Adrenal gland (tissue), 12 donors: ENCODE measurements around the gene MTX3. TPM values are rescaled to one million over a fixed set of nuclear protein-coding genes. Genes with fewer than 3 reads are reported as not detected.

Experiments
- DNase-seq, 7 donors: peaks; one replicate each; pipeline ENCODE4 v3.0.0-alpha.2; 2019 to 2020
- H3K27ac ChIP-seq, 5 donors: fragments of 200-600 bp; sonication (generic) in 4 of 5; 1 replicate in 3 of 5; 2 replicates in 2 of 5; pipeline versions ENCODE4 v1.5.1 to v1.8.0; 2016 to 2020; ENCODE audit warnings: mild to moderate bottlenecking in 1 of 5
- H3K27me3 ChIP-seq: fragments of 200-600 bp; 2 replicates; pipeline ENCODE4 v1.8.0; 2021
- H3K36me3 ChIP-seq, 2 donors: fragments of 200-600 bp; replicated peaks in 1 of 2; 1 replicate in 1 of 2; 2 replicates in 1 of 2; pipeline versions ENCODE4 v1.5.1 to v1.8.0; 2018 to 2022
- H3K4me1 ChIP-seq, 2 donors: fragments of 200-600 bp; replicated peaks in 1 of 2; 1 replicate in 1 of 2; 2 replicates in 1 of 2; pipeline versions ENCODE4 v1.5.1 to v1.8.0; 2018 to 2021
- H3K4me3 ChIP-seq, 4 donors: fragments of 200-600 bp; sonication (generic) in 3 of 4; one replicate each; pipeline ENCODE4 v1.5.1; 2016 to 2018
- H3K9me3 ChIP-seq, 3 donors: fragments of 200-600 bp; sonication (generic) in 1 of 3; replicated peaks in 1 of 3; 1 replicate in 2 of 3; 2 replicates in 1 of 3; pipeline versions ENCODE4 v1.5.1 to v1.8.0; 2016 to 2021
- CTCF ChIP-seq, 6 experiments: fragments of 450-650 bp in 4 of 6; fragments of 200-600 bp in 2 of 6; sonication (generic) in 1 of 6; IDR thresholded peaks; 1 replicate in 5 of 6; 2 replicates in 1 of 6; pipeline versions ENCODE4 v1.5.1 to v1.8.0; 2016 to 2021; ENCODE audit warnings: antibody characterized with exemption in 6 of 6, mild to moderate bottlenecking in 2 of 6, moderate library complexity in 1 of 6
- POLR2A ChIP-seq, 2 donors: fragments of 450-650 bp; IDR thresholded peaks; one replicate each; pipeline ENCODE4 v1.6.1; 2017; ENCODE audit warnings: antibody characterized with exemption in 2 of 2, mild to moderate bottlenecking in 2 of 2, moderate library complexity in 1 of 2
- WGBS, 4 donors: extraction: QIAGEN DNeasy Blood & Tissue Kit in 2 of 4; methylation state at CpG; one replicate each; pipeline versions ENCODE4 v1.1.5 to v1.1.7; 2013 to 2017; 5-methylcytosine and 5-hydroxymethylcytosine counted together
- intact Hi-C, 2 donors: fragments of 100-400 bp; cut with DNase I; formaldehyde crosslinking; loops; one replicate each; pipeline versions ENCODE4 v1.14.1 to v1.15.0; 2022 to 2023
- polyA plus RNA-seq, 3 donors: library from polyadenylated mRNA; stranded (reverse); fragments of 200-250 nt in 2 of 3; fragments of 350-450 nt in 1 of 3; fragmentation: Illumina TruSeq in 1 of 3; extraction: RNeasy Lipid Tissue Mini Kit (QIAGEN cat#74804) in 1 of 3; gene quantifications; one replicate each; pipeline ENCODE4 v1.2.3, GENCODE V29; 2013 to 2014
- small RNA-seq, 2 donors: library from RNA; depleted of rRNA; stranded (forward); fragments of <200 nt; gene quantifications; one replicate each; pipeline ENCODE3, GENCODE V24; 2016
- total RNA-seq, 9 donors: library from RNA; depleted of rRNA in 4 of 9; stranded (reverse); fragments of >200 nt in 4 of 9; fragments of 120-200 nt in 1 of 9; fragmentation: NEBNext Ultra II Directional in 1 of 9; extraction: Animal tissue kit (Norgen Biotek cat#: 25700) in 1 of 9; gene quantifications; one replicate each; pipeline versions ENCODE4 v1.1.0 to v1.2.4, GENCODE V29; 2013 to 2023
- donor health status: healthy with polysubstance abuse.
- donor health status: Bipolar disorder and iron deficiency.
- donor health status: DM: yes; HTN: yes; CAD: no.
- donor health status: DM: no; HTN: no; CAD: no.
- donor health status: DM: no; HTN: no; CAD: no.
- donor health status: DM: yes; HTN: yes; CAD: no.

The MTX3 gene
- total and polyA plus RNA-seq, 12 donors: 6.7 to 32.7 (median 18.8) TPM

GRCh38 chr5:79931866-79932265, 59.2 kb downstream of the MTX3 start:
- Histone ChIP-seq H3K36me3 (no peaks in the 10 kb centered on the region), H3K27me3 (no peaks in the 10 kb centered on the region), H3K9me3 (no peaks in the 10 kb centered on the region), H3K4me1 (peaks cover 9 to 16% of the 10 kb centered on the region in 2 donors), H3K27ac (no peak overlapping the region), H3K4me3 (no peak overlapping the region)
- WGBS, 4 donors: 78 to 92% (median 83%) methylated on average over 4 of the region's 4 CpGs
- TF ChIP-seq POLR2A (IDR thresholded peaks at IDR 0.05): no peak
- no peak for TF ChIP-seq CTCF (IDR thresholded peaks at IDR 0.05)
- no peak for DNase-seq
- intact Hi-C loops: no loop called here

GRCh38 chr5:79931409-79931808, 59.7 kb downstream of the MTX3 start:
- no peaks in the 10 kb centered on the region for H3K36me3 ChIP-seq
- no peak overlapping the region for H3K27ac ChIP-seq
- peaks cover 7 to 11% of the 10 kb centered on the region in 2 donors for H3K4me1 ChIP-seq
- no peaks in the 10 kb centered on the region for H3K9me3 ChIP-seq
- no peak for TF ChIP-seq POLR2A (IDR thresholded peaks at IDR 0.05)
- no peak for DNase-seq
- no peaks in the 10 kb centered on the region for H3K27me3 ChIP-seq
- intact Hi-C loops: no loop called here
- H3K4me3 ChIP-seq: no peak overlapping the region
- 91 to 95% (median 93%) methylated on average over 2 of the region's 2 CpGs for WGBS, 4 donors

GRCh38 chr5:79929095-79929494, 62.0 kb downstream of the MTX3 start:
- no peaks in the 10 kb centered on the region for H3K27me3 ChIP-seq
- no peak for DNase-seq
- 70 to 90% (median 79%) methylated on average over 5 of the region's 5 CpGs for WGBS, 4 donors
- no peaks in the 10 kb centered on the region for H3K36me3 ChIP-seq
- TF ChIP-seq CTCF (IDR thresholded peaks at IDR 0.05) (no peak), POLR2A (IDR thresholded peaks at IDR 0.05) (no peak)
- no peak overlapping the region for H3K4me3 ChIP-seq
- H3K9me3 ChIP-seq: no peaks in the 10 kb centered on the region
- no peak overlapping the region for H3K27ac ChIP-seq
- no peaks in the 10 kb centered on the region for H3K4me1 ChIP-seq
- intact Hi-C loops: no loop called here

Small RNA genes within 50 kb of the gene (small RNA-seq; reads per million reads assigned to genes)
- 0 reads per million in 2 donors for gene TRMT112P2

Other genes starting within 250 kb of the MTX3 start
- gene THBS4, start 44.1 kb upstream of the MTX3 start, total RNA-seq: 1 to 10 TPM in 6 of 9 donors, under 1 TPM in 3; 0.36 to 8.1 (median 1.8) TPM
- 1 to 10 TPM; 1.1 to 9.3 (median 4.3) TPM for gene THBS4, start 44.1 kb upstream of the MTX3 start, polyA plus RNA-seq